Esophagus muscularis mucosa (tissue), 4 donors: ENCODE measurements around the gene G2E3. TPM values are rescaled to one million over a fixed set of nuclear protein-coding genes. Genes with fewer than 3 reads are reported as not detected.
"Not testable (repeated sequence)": the region's sequence is repeated elsewhere in the genome, so short reads cannot be mapped to it uniquely, and the experiment has no call there.

Experiments used
- DNase-seq: peaks from one replicate; pipeline ENCODE4 v3.0.0-alpha.2; 2017; ENCODE audit errors: extremely low spot score
- H3K27ac ChIP-seq, 4 donors: fragments of 200-600 bp; sonication (generic); replicated peaks in 1 of 4; 1 replicate in 3 of 4; 2 replicates in 1 of 4; pipeline ENCODE4 v1.5.1; 2016 to 2019; ENCODE audit warnings: mild to moderate bottlenecking in 1 of 4
- H3K27me3 ChIP-seq, 4 donors: fragments of 200-600 bp; sonication (generic); one replicate each; pipeline versions ENCODE4 v1.5.1 to v1.6.0; 2016 to 2019
- H3K36me3 ChIP-seq, 4 donors: fragments of 200-600 bp; sonication (generic); one replicate each; pipeline ENCODE4 v1.5.1; 2016 to 2019
- H3K4me1 ChIP-seq, 4 donors: fragments of 200-600 bp; sonication (generic); one replicate each; pipeline ENCODE4 v1.5.1; 2016 to 2019
- H3K4me3 ChIP-seq, 4 donors: fragments of 200-600 bp; sonication (generic); 1 replicate in 2 of 4; 2 replicates in 2 of 4; pipeline ENCODE4 v1.5.1; 2016 to 2019; ENCODE audit warnings: mild to moderate bottlenecking in 4 of 4, moderate library complexity in 1 of 4
- H3K9me3 ChIP-seq, 4 donors: fragments of 200-600 bp; sonication (generic); 1 replicate in 3 of 4; 2 replicates in 1 of 4; pipeline ENCODE4 v1.5.1; 2016 to 2019
- EP300 ChIP-seq: sonication (generic); formaldehyde crosslinking; IDR thresholded peaks from one replicate; pipeline ENCODE4 v1.6.1; 2017; ENCODE audit warnings: antibody characterized with exemption
- POLR2A ChIP-seq: fragments of 450-650 bp; IDR thresholded peaks from one replicate; pipeline ENCODE4 v1.6.1; 2017; ENCODE audit warnings: antibody characterized with exemption, moderate library complexity, mild to moderate bottlenecking, low read depth
- POLR2AphosphoS5 ChIP-seq, 2 donors: sonication (generic); formaldehyde crosslinking; IDR thresholded peaks; one replicate each; pipeline ENCODE4 v1.6.1; 2017; ENCODE audit warnings: antibody characterized with exemption in 2 of 2
- WGBS: methylation state at CpG from one replicate; pipeline ENCODE4 v1.1.5; 2018; 5-methylcytosine and 5-hydroxymethylcytosine counted together
- intact Hi-C: fragments of 100-400 bp; cut with DNase I; formaldehyde crosslinking; loops from one replicate; pipeline ENCODE4 v1.15.1; 2023
- total RNA-seq, 4 donors: library from RNA; depleted of rRNA; stranded (reverse); fragments of >200 nt; gene quantifications; one replicate each; pipeline versions ENCODE4 v1.1.0 to v1.2.1, GENCODE V29; 2016
- TF ChIP-seq, protein P1 (sequence below), 3 experiments: fragments of 200-600 bp in 2 of 3; fragments of 450-650 bp in 1 of 3; sonication (generic) in 2 of 3; IDR thresholded peaks; one replicate each; pipeline ENCODE4 v1.5.1; 2017 to 2019; ENCODE audit warnings: antibody characterized with exemption in 3 of 3, mild to moderate bottlenecking in 2 of 3, moderate library complexity in 1 of 3

The G2E3 gene
- total RNA-seq, 4 donors from 2014 or later: 6.7 to 10.0 (median 8.9) TPM

DNA sequence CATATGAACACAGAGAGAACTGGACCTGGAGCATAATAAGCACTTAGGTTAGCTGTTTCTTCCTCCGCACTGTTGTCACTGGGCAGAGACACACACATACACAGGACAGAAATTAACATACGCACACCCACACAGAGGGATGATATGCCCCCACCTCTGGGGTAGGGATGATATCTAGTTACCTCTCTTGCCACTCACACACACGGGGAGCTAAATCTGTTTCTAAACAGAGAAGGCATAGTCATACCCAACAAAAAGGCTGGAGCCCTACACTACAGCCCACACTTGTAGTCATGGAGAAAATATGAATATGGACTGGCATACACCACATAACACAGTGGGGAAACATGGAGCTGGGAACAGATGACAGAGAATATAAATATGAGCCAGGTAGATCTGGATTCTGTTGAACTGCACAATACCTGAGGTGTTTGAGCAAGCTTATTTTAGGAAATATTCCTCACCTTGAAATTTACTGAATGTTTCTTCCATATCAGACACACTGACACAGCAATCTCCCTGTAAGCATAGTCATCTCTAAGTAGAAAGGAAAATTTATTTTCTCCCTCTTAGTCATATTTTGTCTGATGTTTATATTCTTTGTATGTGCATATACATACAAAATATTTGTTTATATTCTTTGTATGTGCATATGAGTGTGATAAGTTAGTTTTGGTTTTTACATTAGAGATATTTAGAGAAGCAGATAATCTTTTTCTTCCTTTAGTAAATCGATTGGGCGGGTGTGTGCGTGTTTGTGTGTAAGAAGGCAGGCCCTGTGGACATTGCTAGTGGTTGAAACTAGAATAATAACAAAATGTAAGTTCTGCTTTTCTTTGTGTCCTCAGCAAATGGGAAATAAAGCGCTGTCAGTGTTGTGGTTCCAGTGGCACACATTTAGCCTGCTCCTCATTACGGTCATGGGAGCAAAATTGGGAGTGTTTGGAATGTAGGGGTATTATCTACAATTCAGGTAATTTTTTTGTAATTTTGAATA lies 42.3 kb downstream of the G2E3 start:
- Histone ChIP-seq H3K27me3 (no peaks in the 10 kb centered on the region), H3K27ac (no peak overlapping the region), H3K9me3 (no peaks in the 10 kb centered on the region), H3K4me3 (no peak overlapping the region), H3K4me1 (no peaks in the 10 kb centered on the region), H3K36me3 (peaks cover 16 to 76% (median 54%) of the 10 kb centered on the region in 4 donors)
- no peak for DNase-seq
- TF ChIP-seq POLR2AphosphoS5 (IDR thresholded peaks at IDR 0.05): no peak
- 92% methylated on average over 8 of the region's 8 CpGs for WGBS
- intact Hi-C loops: no loop called here

DNA sequence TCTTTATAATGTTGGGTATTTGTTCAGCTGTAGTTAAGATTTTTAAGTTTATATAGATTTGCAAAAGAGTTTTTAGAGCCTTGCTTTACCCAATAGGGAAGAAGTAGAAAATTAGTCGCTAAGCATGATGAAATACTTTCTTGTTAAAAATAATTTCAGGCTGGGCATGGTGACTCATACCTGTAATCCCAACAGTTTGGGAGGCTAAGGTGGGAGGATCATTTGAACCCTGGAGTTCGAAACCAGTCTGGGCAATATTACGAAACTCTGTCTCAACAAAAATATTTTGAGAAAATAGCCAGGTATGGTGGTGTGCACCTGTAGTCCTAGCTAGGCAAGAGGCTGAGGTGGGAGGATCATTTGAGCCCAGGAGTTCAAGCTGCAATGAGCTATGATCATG lies 44.4 kb downstream of the G2E3 start:
- WGBS: 91% methylated on average over 3 of the region's 3 CpGs
- TF ChIP-seq, protein P1, sequence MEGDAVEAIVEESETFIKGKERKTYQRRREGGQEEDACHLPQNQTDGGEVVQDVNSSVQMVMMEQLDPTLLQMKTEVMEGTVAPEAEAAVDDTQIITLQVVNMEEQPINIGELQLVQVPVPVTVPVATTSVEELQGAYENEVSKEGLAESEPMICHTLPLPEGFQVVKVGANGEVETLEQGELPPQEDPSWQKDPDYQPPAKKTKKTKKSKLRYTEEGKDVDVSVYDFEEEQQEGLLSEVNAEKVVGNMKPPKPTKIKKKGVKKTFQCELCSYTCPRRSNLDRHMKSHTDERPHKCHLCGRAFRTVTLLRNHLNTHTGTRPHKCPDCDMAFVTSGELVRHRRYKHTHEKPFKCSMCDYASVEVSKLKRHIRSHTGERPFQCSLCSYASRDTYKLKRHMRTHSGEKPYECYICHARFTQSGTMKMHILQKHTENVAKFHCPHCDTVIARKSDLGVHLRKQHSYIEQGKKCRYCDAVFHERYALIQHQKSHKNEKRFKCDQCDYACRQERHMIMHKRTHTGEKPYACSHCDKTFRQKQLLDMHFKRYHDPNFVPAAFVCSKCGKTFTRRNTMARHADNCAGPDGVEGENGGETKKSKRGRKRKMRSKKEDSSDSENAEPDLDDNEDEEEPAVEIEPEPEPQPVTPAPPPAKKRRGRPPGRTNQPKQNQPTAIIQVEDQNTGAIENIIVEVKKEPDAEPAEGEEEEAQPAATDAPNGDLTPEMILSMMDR (IDR thresholded peaks at IDR 0.05): no peak
- Histone ChIP-seq H3K27ac (no peak overlapping the region), H3K36me3 (peaks cover 11 to 77% (median 52%) of the 10 kb centered on the region in 4 donors), H3K27me3 (no peaks in the 10 kb centered on the region), H3K4me1 (no peaks in the 10 kb centered on the region), H3K9me3 (no peaks in the 10 kb centered on the region), H3K4me3 (no peak overlapping the region)
- DNase-seq: no peak
- intact Hi-C loops: no loop called here

DNA sequence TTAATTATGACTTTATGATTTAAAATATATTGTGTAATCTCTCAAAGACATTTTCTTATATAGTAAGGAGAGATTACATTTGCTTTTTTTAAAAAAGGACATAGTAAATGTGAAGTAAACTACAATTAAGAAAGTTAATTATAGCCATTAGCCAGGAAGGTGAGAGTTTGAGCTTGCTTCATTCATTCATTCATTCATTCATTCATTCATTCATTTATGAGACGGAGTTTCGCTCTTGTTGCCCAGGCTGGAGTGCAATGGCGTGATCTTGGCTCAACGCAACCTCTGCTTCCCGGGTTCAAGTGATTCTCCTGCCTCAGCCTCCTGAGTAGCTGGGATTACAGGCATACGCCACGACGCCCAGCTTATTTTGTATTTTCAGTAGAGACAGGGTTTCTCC lies 45.7 kb downstream of the G2E3 start:
- H3K4me3 ChIP-seq, H3K9me3 ChIP-seq, H3K27ac ChIP-seq, DNase-seq, H3K4me1 ChIP-seq, intact Hi-C loops, H3K27me3 ChIP-seq: not testable (repeated sequence)
- WGBS: 92% methylated on average over 8 of the region's 8 CpGs
- peaks cover 10 to 71% (median 43%) of the 10 kb centered on the region in 4 donors for H3K36me3 ChIP-seq

DNA sequence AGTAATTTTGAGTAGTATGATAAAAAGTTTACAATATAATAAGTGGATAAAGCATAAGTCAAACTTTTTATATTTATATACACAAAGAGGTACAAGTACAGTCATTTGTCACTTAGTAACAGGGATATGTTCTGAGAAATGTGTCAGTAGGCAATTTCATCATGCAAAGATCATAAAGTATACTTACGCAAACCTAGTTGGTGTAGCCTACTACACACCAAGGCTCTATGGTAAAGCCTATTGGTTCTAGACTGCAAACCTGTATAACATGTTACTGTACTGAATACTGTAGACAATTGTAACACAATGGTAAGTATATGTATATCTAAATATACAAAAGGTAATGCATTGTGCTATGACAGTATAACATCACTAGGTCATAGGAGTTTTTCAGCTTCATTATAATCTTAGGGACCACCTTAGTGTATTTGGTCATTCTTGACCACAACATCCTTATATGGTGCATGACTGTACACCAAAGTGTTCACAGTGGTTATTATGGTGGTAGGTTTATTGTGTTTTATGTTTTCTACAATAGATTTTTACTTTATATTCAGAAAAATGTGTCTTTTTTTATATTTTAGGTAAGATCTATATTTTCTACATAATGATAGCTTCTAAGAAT lies 48.3 kb downstream of the G2E3 start:
- no peak for DNase-seq
- Histone ChIP-seq H3K27ac (no peak overlapping the region), H3K4me1 (peaks cover 0 to 5% (median 0%) of the 10 kb centered on the region in 4 donors), H3K27me3 (no peaks in the 10 kb centered on the region), H3K9me3 (no peaks in the 10 kb centered on the region), H3K4me3 (no peak overlapping the region), H3K36me3 (peaks cover 6 to 55% (median 25%) of the 10 kb centered on the region in 4 donors)
- TF ChIP-seq, protein P1 (IDR thresholded peaks at IDR 0.05): no peak
- 94% methylated on average over 1 of the region's 1 CpG for WGBS
- intact Hi-C loops: no loop called here

DNA sequence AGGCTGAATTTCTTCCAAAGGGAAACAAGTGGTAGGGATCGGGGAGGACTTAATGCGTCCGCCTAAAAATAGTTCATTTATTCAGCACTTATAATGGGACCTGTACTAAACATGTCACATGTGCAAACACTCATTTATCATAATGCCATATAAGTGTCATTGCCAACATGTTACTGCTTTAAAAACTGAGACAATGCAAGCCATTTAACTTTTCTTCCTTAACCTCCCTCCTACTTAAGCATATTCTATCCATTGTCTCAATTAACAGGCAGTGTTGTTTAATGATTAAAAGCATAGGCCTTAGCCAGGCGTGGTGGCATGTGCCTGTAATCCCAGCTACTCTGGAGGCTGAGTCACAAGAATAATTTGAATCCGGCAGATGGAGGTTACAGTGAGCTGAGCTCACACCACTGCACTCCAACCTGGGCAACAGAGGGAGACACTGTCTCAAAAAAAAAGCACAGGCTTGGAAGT lies 49.6 kb downstream of the G2E3 start:
- no peak for TF ChIP-seq EP300
- TF ChIP-seq, protein P1 (IDR thresholded peaks at IDR 0.05): no peak
- TF ChIP-seq POLR2AphosphoS5 (IDR thresholded peaks at IDR 0.05): no peak
- no peak for TF ChIP-seq POLR2A
- no peak for DNase-seq
- intact Hi-C loops: no loop called here
- peaks cover 0 to 48% (median 20%) of the 10 kb centered on the region in 4 donors for H3K36me3 ChIP-seq
- peaks cover 0 to 5% (median 0%) of the 10 kb centered on the region in 4 donors for H3K4me1 ChIP-seq
- H3K4me3 ChIP-seq: no peak overlapping the region
- 74% methylated on average over 5 of the region's 5 CpGs for WGBS
- H3K9me3 ChIP-seq: no peaks in the 10 kb centered on the region
- H3K27me3 ChIP-seq: no peaks in the 10 kb centered on the region
- H3K27ac ChIP-seq: no peak overlapping the region
